Mucosa of descending colon (tissue), 3 donors: ENCODE data around the gene MUC2. TPM values are rescaled to one million over a fixed set of nuclear protein-coding genes. Genes with fewer than 3 reads are reported as not detected.
A peak's percentile ranks its signal among the peaks of the same experiment; 100 is the strongest.

Experiments used
- ATAC-seq: fragments of 200-7000 bp; cut with Tn5 transposase; one replicate; pipeline ENCODE4 v1.9.1; 2020; ENCODE audit warnings: mild to moderate bottlenecking, moderate library complexity
- DNase-seq, 3 donors: peaks; one replicate each; pipeline ENCODE4 v3.0.0-alpha.2; 2020
- H3K36me3 ChIP-seq: fragments of 200-600 bp; one replicate; pipeline ENCODE4 v1.8.0; 2021; ENCODE audit warnings: low read depth, mild to moderate bottlenecking
- H3K4me1 ChIP-seq: fragments of 200-600 bp; one replicate; pipeline ENCODE4 v1.8.0; 2021; ENCODE audit warnings: low read depth, mild to moderate bottlenecking
- H3K4me3 ChIP-seq: fragments of 200-600 bp; one replicate; pipeline ENCODE4 v1.8.0; 2021; ENCODE audit warnings: mild to moderate bottlenecking
- H3K9me3 ChIP-seq: fragments of 200-600 bp; one replicate; pipeline ENCODE4 v1.8.0; 2021; ENCODE audit warnings: mild to moderate bottlenecking
- CTCF ChIP-seq: fragments of 200-600 bp; IDR thresholded peaks from one replicate; pipeline ENCODE4 v1.8.0; 2022; ENCODE audit warnings: antibody characterized with exemption, mild to moderate bottlenecking
- intact Hi-C, 2 donors: fragments of 100-400 bp; cut with DNase I in 1 of 2; cut with micrococcal nuclease in 1 of 2; formaldehyde crosslinking; loops; one replicate each; pipeline versions ENCODE4 v1.11.0 to v1.11.1; 2022; cut with DNase I, micrococcal nuclease
- total RNA-seq, 3 donors: library from RNA; stranded (reverse); fragmentation: NEBNext Ultra II Directional in 2 of 3; extraction: Animal tissue kit (Norgen Biotek cat#: 25700) in 2 of 3; gene quantifications; one replicate each; pipeline versions ENCODE4 v1.2.1 to v1.2.4, GENCODE V29; 2021 to 2023
- donor health status: DM: no; HTN: no; CAD: no; lungs with moderate emphysema.
- donor health status: DM: no; HTN: no; CAD: no.
- donor health status: DM: no; HTN: yes; CAD: no.

Gene MUC2
- total RNA-seq, 3 donors from 2014 or later = 379 to 1,246 (median 1,109) TPM

GRCh38 chr11:1073261-1073724 is 1.4 kb upstream of the MUC2 start:
- Histone ChIP-seq H3K4me3 (no peak overlapping the region), H3K36me3 (no peaks in the 10 kb centered on the region), H3K4me1 (peaks cover 21% of the 10 kb centered on the region), H3K9me3 (no peaks in the 10 kb centered on the region)
- intact Hi-C loops = no loop called here
- peak; percentile 85 to 88 (median 86) for DNase-seq
- no peak for TF ChIP-seq CTCF
- peak; percentile 84 for ATAC-seq

DNA sequence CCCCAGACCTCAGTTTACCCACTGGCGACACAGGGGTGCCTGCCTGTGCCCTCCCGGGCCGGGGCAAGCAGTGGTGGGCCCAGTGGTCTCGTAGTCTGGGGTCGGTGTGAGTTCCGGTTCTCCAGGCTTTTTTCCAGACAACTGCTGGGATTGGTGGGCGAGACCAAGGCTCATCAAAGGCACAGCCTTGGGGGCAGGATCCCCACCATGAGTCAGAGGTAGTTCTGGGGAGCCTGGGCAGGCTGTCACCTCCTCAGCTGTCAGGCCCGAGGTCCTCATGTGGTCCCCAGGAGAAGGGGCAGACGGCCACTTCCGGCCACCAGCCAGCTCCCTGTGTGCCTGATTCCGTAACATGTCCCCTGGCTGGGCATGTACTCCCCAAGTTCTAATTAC is 827 bp upstream of the MUC2 start:
- intact Hi-C loops = no loop called here
- DNase-seq (peak in 1 of 3 donors; percentile 33), ATAC-seq (no peak)
- no peak overlapping the region for H3K4me3 ChIP-seq
- no peaks in the 10 kb centered on the region for H3K9me3 ChIP-seq
- H3K4me1 ChIP-seq = peaks cover 21% of the 10 kb centered on the region
- TF ChIP-seq CTCF = no peak
- H3K36me3 ChIP-seq = no peaks in the 10 kb centered on the region

DNA sequence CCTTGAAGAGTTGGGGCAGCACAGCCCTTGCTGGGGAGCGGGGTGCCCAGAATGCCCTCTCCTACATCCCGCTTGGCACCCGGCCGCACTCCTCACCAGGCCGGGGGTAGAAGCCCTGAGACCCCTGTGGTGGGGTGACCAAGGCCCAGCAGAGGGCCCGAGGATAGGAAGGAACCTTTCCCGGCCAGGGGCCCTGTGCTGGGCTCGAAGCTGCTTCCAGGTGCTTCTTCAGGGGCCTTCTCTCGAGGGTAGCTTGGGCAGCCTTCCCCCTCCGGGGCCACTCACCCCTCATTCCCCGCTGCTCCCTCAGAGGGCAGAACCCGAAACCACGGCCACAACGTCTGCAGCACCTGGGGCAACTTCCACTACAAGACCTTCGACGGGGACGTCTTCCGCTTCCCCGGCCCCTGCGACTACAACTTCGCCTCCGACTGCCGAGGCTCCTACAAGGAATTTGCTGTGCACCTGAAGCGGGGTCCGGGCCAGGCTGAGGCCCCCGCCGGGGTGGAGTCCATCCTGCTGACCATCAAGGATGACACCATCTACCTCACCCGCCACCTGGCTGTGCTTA is 752 bp downstream of the MUC2 start:
- intact Hi-C loops = no loop called here
- ATAC-seq = no peak

DNA sequence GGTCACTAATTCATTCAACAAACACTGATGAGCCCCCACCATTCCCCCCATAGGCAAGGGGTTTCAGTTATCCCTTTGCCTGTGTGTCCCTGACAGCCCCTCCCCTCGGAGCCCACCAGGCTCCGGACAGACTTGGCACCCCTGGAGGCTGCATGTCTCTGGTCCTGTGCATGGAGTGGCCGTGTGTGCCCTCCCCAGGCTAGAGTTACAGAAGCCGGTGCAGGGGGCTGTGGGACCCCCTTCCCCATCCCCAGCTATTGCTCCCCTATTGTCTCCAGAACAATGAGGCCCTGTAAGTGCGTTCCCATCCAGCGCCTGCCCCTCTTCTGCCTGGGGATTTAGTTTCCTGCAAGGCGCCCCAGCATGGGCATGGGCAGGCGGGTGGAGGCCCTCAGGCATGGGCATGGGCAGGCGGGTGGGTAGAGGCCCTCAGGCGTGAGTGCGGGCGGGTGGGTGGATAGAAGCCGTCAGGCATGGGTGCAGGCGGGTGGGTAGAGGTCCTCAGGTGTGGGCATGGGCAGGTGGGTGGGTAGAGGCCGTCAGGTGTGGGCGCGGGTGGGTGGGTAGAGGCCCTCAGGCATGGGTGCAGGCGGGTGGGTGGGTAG is 1.5 kb downstream of the MUC2 start:
- DNase-seq (peak in 1 of 3 donors; percentile 27), ATAC-seq (no peak)
- intact Hi-C loops = no loop called here
- peaks cover 21% of the 10 kb centered on the region for H3K4me1 ChIP-seq
- TF ChIP-seq CTCF = no peak
- no peaks in the 10 kb centered on the region for H3K9me3 ChIP-seq
- H3K36me3 ChIP-seq = no peaks in the 10 kb centered on the region
- H3K4me3 ChIP-seq = no peak overlapping the region

More for the DNA sequence above, 752 bp downstream of the MUC2 start:
- TF ChIP-seq CTCF = no peak
- DNase-seq = peak in 1 of 3 donors; percentile 37
- Histone ChIP-seq H3K4me3 (peak overlapping the region; percentile 3), H3K4me1 (peaks cover 21% of the 10 kb centered on the region), H3K36me3 (no peaks in the 10 kb centered on the region), H3K9me3 (no peaks in the 10 kb centered on the region)

DNA sequence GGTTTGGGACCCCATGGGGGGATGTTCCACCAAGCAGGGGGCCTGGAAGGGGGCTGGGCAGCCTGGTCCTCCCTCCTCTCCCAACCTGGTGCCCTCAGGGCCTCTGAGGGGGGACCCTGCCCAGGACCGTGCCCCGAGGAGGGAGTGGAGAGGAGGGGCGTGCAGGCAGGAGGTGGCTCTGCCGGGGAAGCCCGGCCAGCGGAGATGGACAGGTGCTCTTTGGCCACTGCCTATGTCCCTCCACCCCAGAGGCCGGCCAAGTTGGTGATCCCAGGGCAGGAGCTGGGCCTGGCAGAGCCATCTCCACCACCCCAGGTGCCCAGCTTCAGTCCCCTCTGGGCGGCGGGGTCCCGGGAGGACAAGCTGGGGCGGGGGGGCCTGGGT is 2.4 kb downstream of the MUC2 start:
- TF ChIP-seq CTCF = no peak
- no peaks in the 10 kb centered on the region for H3K9me3 ChIP-seq
- H3K4me3 ChIP-seq = no peak overlapping the region
- H3K4me1 ChIP-seq = peaks cover 21% of the 10 kb centered on the region
- DNase-seq (peak in 1 of 3 donors; percentile 32), ATAC-seq (no peak)
- intact Hi-C loops = no loop called here
- H3K36me3 ChIP-seq = no peaks in the 10 kb centered on the region
